H9 (cell line): ENCODE results near the gene THAP9. TPM values are rescaled to one million over a fixed set of nuclear protein-coding genes. Genes with fewer than 3 reads are reported as not detected.

ENCODE experiments used
- DNase-seq: peaks from one replicate; pipeline ENCODE4 v3.0.0-alpha.2; 2017
- H2AFZ ChIP-seq: one replicate; pipeline ENCODE4 v1.6.1; 2013; ENCODE audit warnings: mild to moderate bottlenecking, low read length, control low read depth, moderate library complexity
- H2AK5ac ChIP-seq: 2 replicates; pipeline ENCODE4 v1.6.1; 2013; ENCODE audit warnings: low read length, control low read depth, mixed read lengths; ENCODE audit not compliant: insufficient read length
- H2BK120ac ChIP-seq: one replicate; pipeline ENCODE4 v1.6.1; 2013; ENCODE audit warnings: low read depth, mild to moderate bottlenecking, low read length, control low read depth, inconsistent platforms; ENCODE audit not compliant: poor library complexity, severe bottlenecking
- H2BK12ac ChIP-seq: 2 replicates; pipeline ENCODE4 v1.6.1; 2013; ENCODE audit warnings: low read length, control low read depth, mixed read lengths, low read depth; ENCODE audit not compliant: insufficient read length
- H2BK15ac ChIP-seq: 2 replicates; pipeline ENCODE4 v1.6.1; 2013; ENCODE audit warnings: low read depth, low read length, control low read depth
- H2BK20ac ChIP-seq: one replicate; pipeline ENCODE4 v1.6.1; 2013; ENCODE audit warnings: low read depth, mild to moderate bottlenecking, low read length, control low read depth, inconsistent platforms; ENCODE audit not compliant: poor library complexity, severe bottlenecking
- H2BK5ac ChIP-seq: 2 replicates; pipeline ENCODE4 v1.6.1; 2013; ENCODE audit warnings: low read length, control low read depth, mixed read lengths; ENCODE audit not compliant: insufficient read length
- H3K14ac ChIP-seq: 2 replicates; pipeline ENCODE4 v1.6.1; 2013; ENCODE audit warnings: low read length, control low read depth; ENCODE audit not compliant: insufficient read depth
- H3K18ac ChIP-seq: 2 replicates; pipeline ENCODE4 v1.6.1; 2013; ENCODE audit warnings: low read depth, mild to moderate bottlenecking, mixed read lengths, low read length, control low read depth; ENCODE audit not compliant: insufficient read length
- H3K23ac ChIP-seq: 2 replicates; pipeline ENCODE4 v1.6.1; 2013; ENCODE audit warnings: low read length, control low read depth, mixed read lengths, low read depth; ENCODE audit not compliant: insufficient read length
- H3K23me2 ChIP-seq: 2 replicates; pipeline ENCODE4 v1.6.1; 2013; ENCODE audit warnings: low read depth, mild to moderate bottlenecking, mixed read lengths, low read length, control low read depth; ENCODE audit not compliant: insufficient read length, poor library complexity, severe bottlenecking
- H3K27ac ChIP-seq: 2 replicates; pipeline ENCODE4 v1.5.1; 2013; ENCODE audit warnings: low read length, control low read depth, mixed read lengths, low read depth; ENCODE audit not compliant: insufficient read length
- H3K27me3 ChIP-seq: 2 replicates; pipeline ENCODE4 v1.6.1; 2013; ENCODE audit warnings: low read length, control low read depth, inconsistent platforms; ENCODE audit not compliant: insufficient read depth
- H3K4ac ChIP-seq: 2 replicates; pipeline ENCODE4 v1.6.1; 2013; ENCODE audit warnings: low read depth, mild to moderate bottlenecking, control low read depth, inconsistent platforms, low read length, moderate library complexity
- H3K4me1 ChIP-seq: 2 replicates; pipeline ENCODE4 v1.6.1; 2013; ENCODE audit warnings: low read length, control low read depth, inconsistent platforms; ENCODE audit not compliant: insufficient read depth
- H3K4me2 ChIP-seq: 2 replicates; pipeline ENCODE4 v1.6.1; 2013; ENCODE audit warnings: low read length, control low read depth, mixed read lengths; ENCODE audit not compliant: insufficient read length, insufficient read depth
- H3K56ac ChIP-seq: 2 replicates; pipeline ENCODE4 v1.6.1; 2013; ENCODE audit warnings: low read depth, mild to moderate bottlenecking, mixed read lengths, low read length, control low read depth; ENCODE audit not compliant: insufficient read length
- H3K79me1 ChIP-seq: 2 replicates; pipeline ENCODE4 v1.6.1; 2013; ENCODE audit warnings: low read depth, mild to moderate bottlenecking, moderate library complexity, low read length, control low read depth, inconsistent platforms; ENCODE audit not compliant: insufficient read depth, poor library complexity, severe bottlenecking
- H3K79me2 ChIP-seq: 2 replicates; pipeline ENCODE4 v1.6.1; 2013; ENCODE audit warnings: low read length, control low read depth, inconsistent platforms; ENCODE audit not compliant: insufficient read depth
- H3K9ac ChIP-seq: 2 replicates; pipeline ENCODE4 v1.6.1; 2013; ENCODE audit warnings: low read length, control low read depth, mixed read lengths; ENCODE audit not compliant: insufficient read length; ENCODE audit errors: extremely low read depth
- H3K9me3 ChIP-seq: one replicate; pipeline ENCODE4 v1.6.1; 2013; ENCODE audit warnings: low read depth, low read length, inconsistent platforms; ENCODE audit not compliant: control insufficient read depth
- H3T11ph ChIP-seq: one replicate; pipeline ENCODE4 v1.6.1; 2013; ENCODE audit warnings: mild to moderate bottlenecking, low read length, control low read depth, inconsistent platforms
- H4K20me1 ChIP-seq: one replicate; pipeline ENCODE4 v1.6.1; 2013; ENCODE audit not compliant: control insufficient read depth, insufficient read length, insufficient read depth
- H4K5ac ChIP-seq: 2 replicates; pipeline ENCODE4 v1.6.1; 2013; ENCODE audit warnings: low read depth, mild to moderate bottlenecking, mixed read lengths, low read length, control low read depth; ENCODE audit not compliant: insufficient read length
- H4K8ac ChIP-seq: replicated peaks from 2 replicates; pipeline ENCODE4 v1.6.1; 2013; ENCODE audit warnings: low read length, control low read depth, mixed read lengths, low read depth; ENCODE audit not compliant: insufficient read length
- H4K91ac ChIP-seq: 2 replicates; pipeline ENCODE4 v1.6.1; 2013; ENCODE audit warnings: low read depth, mild to moderate bottlenecking, moderate library complexity, mixed read lengths, low read length, control low read depth; ENCODE audit not compliant: insufficient read length
- H3K27ac Mint-ChIP-seq, 3 experiments: 2 replicates in 2 of 3; 3 replicates in 1 of 3; pipeline ENCODE4 v1.8.0; 2020 to 2021; ENCODE audit warnings: mixed read lengths in 3 of 3, mild to moderate bottlenecking in 1 of 3, moderate library complexity in 1 of 3
- H3K27me3 Mint-ChIP-seq: 2 replicates; pipeline ENCODE4 v1.8.0; 2021; ENCODE audit warnings: low read depth, mild to moderate bottlenecking, moderate library complexity, mixed read lengths
- H3K36me3 Mint-ChIP-seq, 3 experiments: 2 replicates in 2 of 3; 3 replicates in 1 of 3; pipeline ENCODE4 v1.8.0; 2020 to 2021; ENCODE audit warnings: low read depth in 3 of 3, mixed read lengths in 3 of 3; ENCODE audit not compliant: insufficient read depth in 1 of 3
- H3K4me1 Mint-ChIP-seq, 2 experiments: 2 replicates each; pipeline ENCODE4 v1.8.0; 2020; ENCODE audit warnings: mixed read lengths in 2 of 2
- H3K4me3 Mint-ChIP-seq, 2 experiments: 2 replicates in 1 of 2; 3 replicates in 1 of 2; pipeline ENCODE4 v1.8.0; 2020 to 2021; ENCODE audit warnings: mild to moderate bottlenecking in 2 of 2, mixed read lengths in 2 of 2, moderate library complexity in 1 of 2
- H3K9me3 Mint-ChIP-seq, 2 experiments: 2 replicates in 1 of 2; 3 replicates in 1 of 2; pipeline ENCODE4 v1.8.0; 2020; ENCODE audit warnings: mild to moderate bottlenecking in 2 of 2, mixed read lengths in 2 of 2, moderate library complexity in 1 of 2
- CTCF ChIP-seq: fragments of 200-600 bp; sonication (generic); conservative IDR thresholded peaks from 3 replicates; pipeline ENCODE4 v1.8.0; 2021; ENCODE audit warnings: antibody characterized with exemption, mild to moderate bottlenecking
- WGBS: extraction: QIAGEN DNeasy Blood & Tissue Kit; methylation state at CpG from one replicate; pipeline ENCODE4 v1.1.7; 2013; ENCODE audit warnings: missing lambda C conversion rate, low lambda C conversion rate, mixed read lengths; ENCODE audit not compliant: insufficient read length; ENCODE audit errors: extremely low coverage; 5-methylcytosine and 5-hydroxymethylcytosine counted together
- total RNA-seq: library from RNA; stranded (reverse); gene quantifications from 2 replicates; pipeline ENCODE4 v1.2.1, GENCODE V29; 2021

THAP9 gene
- total RNA-seq, 1 experiment from 2014 or later, result 14.8 TPM

GRCh38 chr4:82866706-82867385 is 33.7 kb upstream of the THAP9 start:
- Histone ChIP-seq H3K4ac (no peak overlapping the region), H3K4me1 (no peaks in the 10 kb centered on the region), H4K20me1 (no peaks in the 10 kb centered on the region), H3K9ac (no peak overlapping the region), H2BK5ac (no peak overlapping the region), H3K79me1 (no peaks in the 10 kb centered on the region), H3K27ac (no peak overlapping the region), H4K8ac (no peak overlapping the region), H3K27me3 (no peaks in the 10 kb centered on the region), H3T11ph (no peak overlapping the region), H3K79me2 (no peaks in the 10 kb centered on the region), H3K14ac (no peak overlapping the region), H2BK120ac (no peak overlapping the region), H3K9me3 (no peaks in the 10 kb centered on the region), H3K56ac (no peak overlapping the region), H3K18ac (no peak overlapping the region), H3K4me2 (no peak overlapping the region), H4K91ac (no peak overlapping the region), H2AFZ (no peak overlapping the region), H2BK20ac (no peak overlapping the region), H4K5ac (no peak overlapping the region), H3K23me2 (no peaks in the 10 kb centered on the region), H2AK5ac (no peak overlapping the region), H2BK15ac (no peak overlapping the region), H2BK12ac (no peak overlapping the region), H3K23ac (no peak overlapping the region)
- no peaks in the 10 kb centered on the region for H3K9me3 Mint-ChIP-seq
- no peak for TF ChIP-seq CTCF
- no peak overlapping the region for H3K4me3 Mint-ChIP-seq
- no CpG with 5 or more reads among the region's 8 CpGs for WGBS
- no peak for DNase-seq
- H3K36me3 Mint-ChIP-seq, result peaks cover 35 to 86% (median 83%) of the 10 kb centered on the region in 3 experiments; a peak in 6 of 7 replicates
- no peaks in the 10 kb centered on the region for H3K4me1 Mint-ChIP-seq
- H3K27me3 Mint-ChIP-seq, result no peaks in the 10 kb centered on the region
- H3K27ac Mint-ChIP-seq, result no peak overlapping the region
